ENCODE data around the gene SNX17. TPM values are rescaled to one million over a fixed set of nuclear protein-coding genes. Genes with fewer than 3 reads are reported as not detected.

The SNX17 gene
- total and polyA plus RNA-seq, 2 of the 13 experiments (the other 11 are each of a cell fraction or from before 2014, with no cell fraction given): 75.0 to 109 TPM

GRCh38 chr2:27379836-27380625, 9.6 kb downstream of the SNX17 start (continued):
- TF ChIP-seq GMEB1 (CRISPR knock-in tag; IDR thresholded peaks at IDR 0.05; ENCODE audit: borderline replicate concordance) (no peak), POGK (CRISPR knock-in tag; conservative IDR thresholded peaks at IDR 0.05) (no peak), CERS6 (CRISPR knock-in tag; IDR thresholded peaks at IDR 0.05) (no peak), ZNF574 (CRISPR knock-in tag; IDR thresholded peaks at IDR 0.05) (no peak), NR2C2 (CRISPR knock-in tag; IDR thresholded peaks at IDR 0.05; ENCODE audit: borderline replicate concordance) (peak; percentile 98), STAT6 (CRISPR knock-in tag; IDR thresholded peaks at IDR 0.05; ENCODE audit: borderline replicate concordance) (no peak), ZBTB7A (CRISPR knock-in tag; IDR thresholded peaks at IDR 0.05) (0 out of 2 replicates have a peak, but pooled peaks have one; percentile 24), EZH2 (conservative IDR thresholded peaks at IDR 0.05; ENCODE audit: low read depth, low read length) (no peak), NONO (IDR thresholded peaks at IDR 0.05) (no peak), NONO (CRISPR knock-in tag; conservative IDR thresholded peaks at IDR 0.05) (no peak; the same call in none of the 2 replicates), DMAP1 (CRISPR knock-in tag; IDR thresholded peaks at IDR 0.05) (peak; percentile 60), CREBL2 (CRISPR knock-in tag; IDR thresholded peaks at IDR 0.05; ENCODE audit: borderline replicate concordance) (no peak), ARNTL (CRISPR knock-in tag; IDR thresholded peaks at IDR 0.05) (no peak), NCOA2 (CRISPR knock-in tag; IDR thresholded peaks at IDR 0.05) (peak; percentile 21; the same call in 1 of the 2 replicates), POLR2G (IDR thresholded peaks at IDR 0.05; ENCODE audit: low read depth, low read length) (peak; percentile 47; the same call in 1 of the 2 replicates), ZNF501 (CRISPR knock-in tag; IDR thresholded peaks at IDR 0.05) (0 out of 2 replicates have a peak, but pooled peaks have one; percentile 28)

Data from HepG2 (cell line).